Right ventricle myocardium superior (tissue), 1 donor: Measurements from ENCODE around the gene DENND10. TPM values are rescaled to one million over a fixed set of nuclear protein-coding genes. Genes with fewer than 3 reads are reported as not detected.
"Not testable (repeated sequence)": the region's sequence is repeated elsewhere in the genome, so short reads cannot be mapped to it uniquely, and the experiment has no call there.

Experiments
- ATAC-seq: fragments of 200-7000 bp; cut with Tn5 transposase; one replicate; pipeline ENCODE4 v1.9.1; 2020; ENCODE audit warnings: mild to moderate bottlenecking; ENCODE audit not compliant: poor library complexity
- DNase-seq: peaks from one replicate; pipeline ENCODE4 v3.0.0-alpha.2; 2020
- intact Hi-C: fragments of 100-400 bp; cut with DNase I; formaldehyde crosslinking; loops from one replicate; pipeline ENCODE4 v1.11.2; 2022
- total RNA-seq: library from RNA; stranded (reverse); fragmentation: NEBNext Ultra II Directional; extraction: Animal tissue kit (Norgen Biotek cat#: 25700); gene quantifications from one replicate; pipeline ENCODE4 v1.2.1, GENCODE V29; 2021
- donor health status: DM: no; HTN: yes; CAD: no; lungs with severe emphysema.

DENND10 gene
- total RNA-seq, 1 donor from 2014 or later = 18.9 TPM

DNA sequence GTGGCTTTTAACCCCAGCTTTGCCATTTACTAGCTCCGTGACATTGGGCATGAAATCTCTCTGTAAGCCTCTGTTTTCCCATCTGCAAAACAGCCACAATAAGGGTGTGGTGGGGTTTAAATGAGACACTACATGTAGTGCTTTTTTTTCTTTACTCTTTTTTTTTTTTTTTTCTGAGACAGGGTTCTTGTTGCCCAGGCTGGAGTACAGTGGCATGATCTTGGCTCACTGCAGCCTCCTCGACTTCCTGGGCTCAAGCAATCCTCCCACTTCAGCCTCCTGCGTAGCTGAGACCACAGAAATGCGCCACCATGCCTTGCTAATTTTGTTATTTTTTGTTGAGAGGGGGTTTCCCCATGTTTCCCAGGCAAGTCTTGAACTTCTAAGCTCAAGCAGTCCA is 8.3 kb upstream of the DENND10 start:
- no peak for ATAC-seq
- no peak for DNase-seq
- intact Hi-C loops = no loop called here

- DNase-seq, intact Hi-C loops, ATAC-seq: not testable (repeated sequence)
Observed at GRCh38 chr10:119096641-119097415, 7.1 kb upstream of the DENND10 start.

DNA sequence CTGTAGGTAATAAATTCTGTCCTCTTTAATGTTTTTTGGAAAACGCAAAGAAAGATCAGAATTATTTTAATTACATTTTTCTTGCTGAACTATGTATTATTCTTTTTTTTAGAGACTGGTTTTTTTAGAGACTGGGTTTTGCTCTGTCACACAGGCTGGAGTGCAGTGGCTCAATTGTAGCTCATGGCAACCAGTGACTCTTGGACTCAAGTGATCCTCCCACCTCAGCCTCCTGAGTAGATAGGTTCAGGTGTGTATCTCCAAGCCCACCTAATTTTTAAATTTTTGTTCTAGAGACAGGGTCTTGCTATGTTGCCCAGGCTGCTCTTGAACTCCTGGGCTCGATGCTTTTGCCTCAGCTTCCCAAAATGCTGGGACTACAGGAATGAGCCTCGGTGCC is 5.3 kb upstream of the DENND10 start:
- intact Hi-C loops = no loop called here
- no peak for ATAC-seq
- no peak for DNase-seq

DNA sequence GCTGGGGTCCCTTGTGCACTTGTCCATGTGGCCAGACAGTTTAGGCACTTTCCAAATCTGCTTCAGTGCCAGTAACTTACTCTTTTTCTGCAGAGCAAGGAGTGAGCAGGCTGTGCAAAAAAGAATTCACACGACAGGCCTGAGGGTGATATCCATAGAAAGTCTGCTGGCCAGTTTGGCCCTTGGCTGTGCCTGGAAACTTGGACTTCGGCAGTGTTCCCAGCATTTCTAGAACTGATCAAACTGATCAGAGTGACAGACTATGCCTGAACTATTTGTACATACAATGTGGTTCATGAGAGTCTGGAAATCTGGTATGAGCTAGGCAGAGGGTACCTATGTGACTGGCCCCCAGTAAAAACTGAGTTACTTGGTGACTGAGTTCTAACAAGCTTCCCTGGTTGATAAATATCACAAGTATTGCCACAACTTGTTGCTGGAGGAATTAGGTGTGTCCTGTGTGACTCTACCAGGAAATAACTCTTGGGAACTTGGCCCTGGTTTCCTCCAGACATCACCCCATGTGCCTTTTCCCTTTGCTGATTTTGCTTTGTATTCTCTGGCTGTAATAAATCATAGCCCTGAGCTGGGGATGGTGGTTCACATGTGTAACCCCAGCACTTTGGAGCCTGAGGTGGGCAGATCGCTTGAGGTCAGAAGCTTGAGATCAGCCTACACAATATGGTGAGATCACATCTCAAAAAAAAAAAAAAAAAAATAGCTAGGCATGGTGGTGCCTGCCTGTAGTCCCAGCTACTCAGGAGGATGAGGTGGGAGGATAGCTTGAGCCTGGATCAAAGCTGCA is 3.3 kb upstream of the DENND10 start:
- intact Hi-C loops = no loop called here
- no peak for DNase-seq
- no peak for ATAC-seq

GRCh38 chr10:119101366-119102098 is 2.4 kb upstream of the DENND10 start:
- intact Hi-C loops = no loop called here
- ATAC-seq = no peak
- no peak for DNase-seq

- ATAC-seq (no peak), DNase-seq (no peak)
- intact Hi-C loops = no loop called here
Observed at GRCh38 chr10:119103241-119103902, 541 bp upstream of the DENND10 start.

DNA sequence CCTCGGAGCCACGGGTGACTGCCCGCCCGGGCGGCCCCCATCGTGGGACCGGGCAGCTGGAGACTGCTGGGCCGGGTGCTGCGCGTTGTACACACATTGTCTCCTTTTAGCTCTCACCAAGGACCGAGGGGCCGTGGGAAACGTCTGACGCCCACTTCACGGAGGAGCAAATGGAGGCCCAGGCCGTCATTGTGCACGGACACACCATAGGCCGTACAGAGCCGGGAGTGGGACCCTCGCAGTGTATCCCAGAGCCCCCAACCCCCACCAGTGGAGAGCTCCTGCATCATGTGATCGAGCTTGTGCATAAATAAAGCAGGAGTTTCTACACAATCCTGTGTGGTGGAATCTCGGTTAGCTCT is 722 bp downstream of the DENND10 start:
- intact Hi-C loops = no loop called here
- no peak for DNase-seq

DNA sequence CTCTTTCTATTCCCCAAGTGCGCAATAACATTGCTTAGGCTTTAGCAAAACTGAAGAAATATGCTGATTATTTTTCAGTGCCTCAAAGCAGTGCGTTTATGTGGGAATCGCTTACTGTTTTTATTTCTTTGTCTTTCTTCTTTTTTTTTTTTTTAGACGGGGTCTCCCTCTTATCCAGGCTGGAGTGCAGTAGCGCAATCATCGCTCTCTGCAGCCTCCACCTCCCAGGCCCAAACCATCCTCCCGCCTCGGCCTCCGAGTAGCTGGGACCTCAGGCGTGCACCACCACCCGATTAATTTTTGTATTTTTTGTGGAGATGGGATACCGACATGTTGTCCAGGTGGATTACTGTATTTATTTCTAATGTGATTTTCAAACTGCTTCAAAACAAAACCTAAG is 1.2 kb downstream of the DENND10 start:
- intact Hi-C loops = no loop called here
- DNase-seq (no peak), ATAC-seq (no peak)

More for the DNA sequence above, 722 bp downstream of the DENND10 start:
- no peak for ATAC-seq

- intact Hi-C loops, DNase-seq, ATAC-seq: not testable (repeated sequence)
Observed at GRCh38 chr10:119105899-119106298, 2.0 kb downstream of the DENND10 start.

GRCh38 chr10:119107106-119107505 is 3.2 kb downstream of the DENND10 start:
- ATAC-seq, intact Hi-C loops, DNase-seq: not testable (repeated sequence)

DNA sequence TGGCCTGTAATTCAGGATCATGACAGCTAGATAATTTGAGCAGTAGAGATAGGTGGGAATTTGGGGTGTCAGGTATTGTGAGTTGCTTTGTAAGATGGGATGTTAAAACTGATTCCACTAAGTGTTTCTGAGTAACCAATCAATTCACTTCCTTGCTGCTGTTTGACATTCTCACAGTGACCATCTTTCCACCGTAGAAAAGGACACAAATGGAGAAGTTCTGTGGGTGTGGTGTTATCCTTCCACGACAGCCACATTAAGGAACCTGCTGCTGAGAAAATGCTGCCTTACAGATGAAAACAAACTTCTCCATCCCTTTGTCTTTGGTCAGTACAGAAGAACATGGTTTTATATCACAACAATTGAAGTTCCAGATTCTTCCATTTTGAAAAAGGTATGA is 3.9 kb downstream of the DENND10 start:
- DNase-seq, intact Hi-C loops, ATAC-seq: not testable (repeated sequence)

DNA sequence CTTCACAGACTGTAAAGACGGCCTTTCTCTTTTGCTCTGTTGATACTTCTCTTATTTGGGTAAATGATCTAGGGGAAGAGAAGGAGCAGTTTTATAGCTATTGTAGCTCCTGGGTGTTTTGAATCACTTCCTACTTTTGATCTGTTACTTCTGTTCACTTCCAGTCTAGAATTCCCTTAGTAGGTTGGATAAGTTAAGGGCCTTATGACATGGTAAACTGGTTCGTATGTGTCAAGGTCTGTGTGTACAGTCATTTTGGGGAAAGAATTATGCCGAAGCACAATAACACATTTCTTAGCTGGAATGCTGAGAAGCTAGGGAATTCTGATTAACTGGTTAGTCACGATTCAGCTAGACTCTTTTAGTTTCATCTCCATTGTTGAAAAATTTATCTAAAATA is 8.1 kb downstream of the DENND10 start:
- ATAC-seq (no peak), DNase-seq (no peak)
- intact Hi-C loops = no loop called here

DNA sequence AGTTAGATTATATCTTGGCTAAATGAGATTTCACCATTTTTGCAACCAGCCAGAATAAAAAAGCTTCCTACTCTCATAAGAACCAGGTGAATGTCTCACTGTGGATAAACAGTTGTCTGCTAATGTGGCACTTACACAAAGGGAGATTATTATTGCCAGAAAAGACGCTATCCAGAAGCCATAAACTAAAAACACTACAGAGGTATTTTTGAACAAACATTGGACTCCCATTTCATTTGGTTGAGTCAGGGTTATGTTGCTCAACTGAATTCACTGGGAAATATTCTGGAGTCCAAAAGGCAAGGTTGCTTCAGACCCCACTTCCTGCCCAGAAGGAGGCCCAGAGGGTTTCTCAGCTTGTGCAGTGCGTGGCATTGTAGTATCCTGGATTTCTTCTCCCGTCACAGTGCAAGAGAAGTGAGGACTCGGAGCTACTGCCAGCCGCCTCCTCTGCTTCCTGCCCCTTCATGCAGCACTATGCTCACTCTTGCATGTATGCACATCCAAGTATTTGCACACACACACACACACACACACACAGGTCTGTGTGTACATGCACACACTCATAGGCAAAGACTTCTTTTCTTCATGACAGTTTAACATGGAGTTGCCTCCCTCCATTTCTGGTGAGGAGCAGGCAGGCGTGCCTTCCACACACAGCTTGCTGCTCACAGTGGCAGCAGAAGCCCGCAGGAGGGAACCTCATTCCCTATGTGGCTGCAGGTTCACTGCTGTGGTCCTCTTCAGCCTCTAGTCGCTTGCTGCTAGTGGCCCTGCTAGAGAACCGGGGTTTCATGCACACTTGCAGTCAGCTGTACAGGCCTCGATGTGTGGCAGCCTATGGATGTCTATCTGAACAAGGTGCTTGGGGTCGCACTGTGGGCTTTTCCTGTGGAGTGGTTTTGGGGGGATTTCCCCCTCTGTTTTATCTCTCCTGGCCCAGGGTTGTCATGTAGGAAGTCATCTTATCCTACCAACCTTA is 10.1 kb downstream of the DENND10 start:
- intact Hi-C loops = no loop called here
- DNase-seq (no peak), ATAC-seq (no peak)

DNA sequence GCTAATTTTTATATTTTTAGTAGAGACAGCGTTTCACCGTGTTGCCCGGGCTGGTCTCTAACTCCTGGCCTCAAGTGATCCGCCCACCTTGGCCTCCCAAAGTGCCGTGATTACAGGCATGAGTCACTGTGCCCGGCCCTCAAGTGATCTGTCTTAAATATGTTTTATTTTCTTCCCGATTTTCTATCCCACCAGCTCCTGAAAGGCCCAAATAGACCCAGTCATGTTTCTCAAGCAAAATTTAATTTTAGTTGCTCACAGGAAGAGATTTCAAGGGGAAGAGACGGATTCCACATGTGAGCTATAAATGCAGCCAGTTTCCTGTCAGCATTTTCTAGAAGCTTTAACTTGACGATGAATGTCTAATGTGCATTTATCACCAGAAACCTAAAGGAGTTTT is 12.0 kb downstream of the DENND10 start:
- DNase-seq = no peak
- no peak for ATAC-seq
- intact Hi-C loops = no loop called here

GRCh38 chr10:119116326-119116951 is 12.5 kb downstream of the DENND10 start:
- intact Hi-C loops = no loop called here
- DNase-seq (no peak), ATAC-seq (no peak)

GRCh38 chr10:119118231-119118630 is 14.3 kb downstream of the DENND10 start:
- DNase-seq (no peak), ATAC-seq (no peak)
- intact Hi-C loops = no loop called here

GRCh38 chr10:119119400-119119799 is 15.5 kb downstream of the DENND10 start:
- ATAC-seq = no peak
- intact Hi-C loops = no loop called here
- no peak for DNase-seq
